A673 (cell line): ENCODE measurements around the gene GPR26.

ENCODE experiments used
- EZH2 ChIP-seq: fragments of 200-600 bp; sonication (generic); IDR thresholded peaks from 2 replicates; pipeline ENCODE4 v1.6.1; 2017; ENCODE audit warnings: borderline replicate concordance, low read depth, mild to moderate bottlenecking, mixed read lengths, antibody characterized with exemption, low read length; ENCODE audit not compliant: poor library complexity, severe bottlenecking
- TF ChIP-seq, protein P1 (sequence below): fragments of 300-800, 200-600 bp; sonication (generic); conservative IDR thresholded peaks from 2 replicates; pipeline ENCODE4 v1.5.1; 2017; ENCODE audit warnings: low read depth, mild to moderate bottlenecking, antibody characterized with exemption, low read length, moderate library complexity, mixed read lengths

DNA sequence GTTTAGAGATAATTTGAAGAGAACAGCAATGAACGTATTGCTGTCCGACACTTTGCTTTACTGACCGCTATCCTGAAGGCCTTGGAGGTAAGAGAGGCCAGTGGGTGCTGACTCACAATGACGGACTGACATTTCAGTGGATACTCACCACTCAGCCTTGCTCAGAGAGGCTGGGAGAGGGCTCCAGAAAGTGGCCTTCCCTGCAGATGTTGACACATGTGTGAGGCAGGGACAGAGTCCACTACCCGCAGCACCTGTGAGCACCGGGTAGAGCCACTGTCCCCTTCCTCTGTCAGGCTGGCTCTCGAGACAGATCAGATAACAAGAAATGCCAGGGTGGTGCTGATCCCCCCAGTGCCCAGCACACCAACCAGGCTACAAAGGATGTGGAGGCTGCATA, 75.0 kb downstream of the GPR26 start:
- TF ChIP-seq, protein P1, sequence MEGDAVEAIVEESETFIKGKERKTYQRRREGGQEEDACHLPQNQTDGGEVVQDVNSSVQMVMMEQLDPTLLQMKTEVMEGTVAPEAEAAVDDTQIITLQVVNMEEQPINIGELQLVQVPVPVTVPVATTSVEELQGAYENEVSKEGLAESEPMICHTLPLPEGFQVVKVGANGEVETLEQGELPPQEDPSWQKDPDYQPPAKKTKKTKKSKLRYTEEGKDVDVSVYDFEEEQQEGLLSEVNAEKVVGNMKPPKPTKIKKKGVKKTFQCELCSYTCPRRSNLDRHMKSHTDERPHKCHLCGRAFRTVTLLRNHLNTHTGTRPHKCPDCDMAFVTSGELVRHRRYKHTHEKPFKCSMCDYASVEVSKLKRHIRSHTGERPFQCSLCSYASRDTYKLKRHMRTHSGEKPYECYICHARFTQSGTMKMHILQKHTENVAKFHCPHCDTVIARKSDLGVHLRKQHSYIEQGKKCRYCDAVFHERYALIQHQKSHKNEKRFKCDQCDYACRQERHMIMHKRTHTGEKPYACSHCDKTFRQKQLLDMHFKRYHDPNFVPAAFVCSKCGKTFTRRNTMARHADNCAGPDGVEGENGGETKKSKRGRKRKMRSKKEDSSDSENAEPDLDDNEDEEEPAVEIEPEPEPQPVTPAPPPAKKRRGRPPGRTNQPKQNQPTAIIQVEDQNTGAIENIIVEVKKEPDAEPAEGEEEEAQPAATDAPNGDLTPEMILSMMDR = no peak
- no peak for TF ChIP-seq EZH2
